GM18505 (cell line): ENCODE measurements around the gene TBCCD1.
"Not testable (repeated sequence)": the region's sequence is repeated elsewhere in the genome, so short reads cannot be mapped to it uniquely, and the experiment has no call there.

Experiments used
- ATAC-seq: cut with Tn5 transposase; IDR thresholded peaks from one replicate; pipeline ENCODE4 v1.9.1; 2021; ENCODE audit not compliant: unreplicated experiment
- POLR2A ChIP-seq: IDR thresholded peaks from 4 replicates; pipeline ENCODE4 v1.6.1; 2011; ENCODE audit warnings: borderline replicate concordance; ENCODE audit not compliant: insufficient read depth, insufficient read length; ENCODE audit errors: extremely low read depth

TBCCD1 gene

GRCh38 chr3:186512570-186513302 is 54.4 kb downstream of the TBCCD1 start:
- ATAC-seq = no peak
- no peak for TF ChIP-seq POLR2A

DNA sequence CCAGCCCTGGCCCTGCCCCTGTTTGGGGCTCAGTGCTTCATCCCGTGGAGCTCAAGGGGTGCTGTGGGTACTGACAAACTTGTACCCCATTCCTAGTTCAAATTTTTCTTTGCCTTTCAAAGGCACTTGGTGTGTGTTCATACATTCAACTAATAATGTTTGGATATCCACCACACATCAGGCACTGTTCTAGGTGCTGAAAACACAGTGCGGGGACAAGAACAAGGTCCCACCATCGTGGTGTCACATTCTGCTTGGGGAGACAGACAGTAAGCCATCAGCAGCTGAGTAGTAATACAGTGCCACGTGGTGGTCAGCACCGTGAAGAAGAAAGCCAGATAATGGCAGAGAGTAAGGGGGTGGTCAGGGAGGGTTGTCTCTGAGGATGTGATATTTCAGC is 55.4 kb downstream of the TBCCD1 start:
- TF ChIP-seq POLR2A = no peak
- ATAC-seq = no peak

- peak; percentile 64 for ATAC-seq
- TF ChIP-seq POLR2A = no peak
Observed at GRCh38 chr3:186511245-186511644, 55.9 kb downstream of the TBCCD1 start.

GRCh38 chr3:186510374-186511079 is 56.6 kb downstream of the TBCCD1 start:
- ATAC-seq = no peak
- peak; percentile 23 for TF ChIP-seq POLR2A

GRCh38 chr3:186509423-186509822 is 57.7 kb downstream of the TBCCD1 start:
- no peak for ATAC-seq
- no peak for TF ChIP-seq POLR2A

GRCh38 chr3:186506857-186507256 is 60.3 kb downstream of the TBCCD1 start:
- TF ChIP-seq POLR2A = no peak
- ATAC-seq = no peak

DNA sequence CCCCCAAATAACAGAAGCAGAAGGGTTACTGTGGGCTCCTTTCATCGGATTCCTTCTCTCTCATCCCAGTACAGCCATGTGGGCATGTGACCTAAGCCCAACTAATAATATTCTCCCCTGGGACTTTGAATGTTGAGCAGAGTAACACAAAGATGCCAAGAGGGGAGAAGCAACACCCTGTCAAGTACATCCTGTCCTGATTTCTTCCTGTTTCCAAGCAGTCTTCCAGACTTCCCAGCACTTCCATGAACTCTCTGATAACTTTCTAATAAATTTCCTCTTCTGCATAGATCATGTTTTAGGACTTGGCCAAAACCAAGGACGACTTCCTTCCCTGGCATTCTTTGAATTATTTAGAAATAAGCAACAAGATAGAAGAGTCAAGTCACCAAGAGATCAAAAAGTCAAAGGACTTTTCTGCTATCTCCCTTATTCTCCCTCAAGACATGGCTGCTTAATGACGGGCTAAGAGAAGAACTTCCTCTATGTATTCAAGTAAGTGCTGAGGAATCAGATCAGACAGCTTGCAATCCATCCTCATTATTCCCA is 60.9 kb downstream of the TBCCD1 start:
- no peak for ATAC-seq
- no peak for TF ChIP-seq POLR2A

DNA sequence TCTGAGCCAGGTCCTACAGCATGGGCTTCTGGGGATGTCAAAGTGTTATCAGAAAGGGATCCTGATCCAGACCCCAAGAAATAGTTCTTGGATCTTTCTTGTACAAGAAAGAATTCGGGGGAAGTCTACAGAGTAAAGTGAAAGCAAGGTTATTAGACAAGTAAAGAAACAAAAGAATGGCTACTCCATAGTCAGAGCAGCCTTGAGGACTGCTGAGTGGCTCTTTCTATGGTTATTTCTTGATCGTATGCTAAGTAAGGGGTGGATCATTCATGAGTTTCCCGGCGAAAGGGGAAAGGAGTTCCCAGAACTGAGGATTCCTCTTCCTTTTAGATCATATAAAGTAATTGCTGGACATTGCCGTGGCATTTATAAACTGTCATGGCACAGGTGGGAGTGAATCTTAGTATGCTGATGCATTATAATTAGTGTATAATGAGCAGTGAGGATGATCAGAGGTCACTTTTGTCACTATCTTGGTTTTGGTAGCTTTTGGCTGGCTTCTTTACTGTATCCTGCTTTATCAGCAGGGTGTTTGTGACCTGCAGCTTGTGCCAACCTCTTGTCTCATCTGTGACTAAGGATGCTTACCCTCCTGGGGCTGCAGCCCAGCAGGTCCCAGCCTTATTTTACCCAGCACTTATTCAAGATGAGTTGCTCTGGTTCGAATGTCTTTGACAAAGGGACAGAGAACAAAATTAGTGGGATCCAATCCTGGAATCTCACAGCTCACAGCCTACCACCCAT is 64.0 kb downstream of the TBCCD1 start:
- no peak for ATAC-seq
- TF ChIP-seq POLR2A = no peak

DNA sequence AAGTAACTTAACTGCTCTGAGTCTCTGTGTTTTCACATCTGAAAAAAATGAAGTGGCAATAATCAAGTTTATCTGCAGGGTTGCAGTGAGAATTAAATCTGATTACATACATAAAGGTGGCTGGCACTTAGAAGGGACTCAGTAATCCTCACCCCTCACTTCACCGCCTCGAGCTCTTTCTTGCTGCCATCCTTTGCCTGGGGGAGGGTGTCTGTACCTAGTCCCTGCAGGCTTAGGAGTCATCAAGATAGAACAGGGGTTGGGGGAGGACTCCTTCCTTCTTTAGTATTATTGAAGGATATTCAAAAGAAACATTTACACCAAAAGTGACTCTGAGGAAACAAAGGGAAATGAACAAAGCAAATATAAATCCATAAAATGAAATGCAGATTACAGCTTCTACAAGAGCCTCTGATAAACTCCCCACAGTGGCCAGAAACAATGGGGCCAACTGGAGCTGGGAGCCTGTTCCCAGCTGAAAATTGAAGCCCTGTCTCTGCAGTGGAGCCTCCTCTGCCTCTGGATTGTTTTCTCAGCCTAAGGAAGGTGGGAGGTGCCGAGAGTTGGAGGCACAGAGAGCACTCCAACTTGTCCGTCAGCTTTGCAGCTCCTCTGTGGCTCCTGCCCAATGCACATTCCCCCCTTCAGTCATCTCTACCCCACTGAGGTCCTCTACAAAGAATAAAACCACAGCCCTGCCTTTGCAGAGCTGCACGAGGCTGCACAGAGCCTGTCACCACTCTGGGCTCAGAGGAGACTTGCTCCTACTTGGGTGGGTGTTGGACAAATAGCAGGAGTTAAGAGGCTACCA is 64.8 kb downstream of the TBCCD1 start:
- no peak for TF ChIP-seq POLR2A
- no peak for ATAC-seq

GRCh38 chr3:186499949-186500348 is 67.2 kb downstream of the TBCCD1 start:
- not testable (repeated sequence) for ATAC-seq

DNA sequence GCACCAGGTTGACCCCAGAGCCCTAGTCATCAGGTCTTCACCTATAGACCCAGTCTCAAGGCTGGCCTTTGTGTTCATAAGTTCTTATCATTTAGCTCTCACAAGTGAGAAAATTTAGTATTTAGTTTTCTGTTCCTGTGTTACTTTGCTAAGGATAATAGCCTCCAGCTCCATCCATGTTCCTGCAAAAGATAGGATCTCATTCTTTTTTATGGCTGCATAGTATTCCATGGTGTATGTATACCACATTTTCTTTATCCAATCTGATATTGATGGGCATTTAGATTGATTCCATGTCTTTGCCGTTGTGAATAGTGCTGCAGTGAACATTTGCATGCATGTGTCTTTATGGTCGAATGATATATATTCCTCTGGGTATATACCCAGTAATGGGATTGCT is 69.1 kb downstream of the TBCCD1 start:
- ATAC-seq = not testable (repeated sequence)

- no peak for TF ChIP-seq POLR2A
- no peak for ATAC-seq
Observed at GRCh38 chr3:186497608-186498007, 69.5 kb downstream of the TBCCD1 start.

DNA sequence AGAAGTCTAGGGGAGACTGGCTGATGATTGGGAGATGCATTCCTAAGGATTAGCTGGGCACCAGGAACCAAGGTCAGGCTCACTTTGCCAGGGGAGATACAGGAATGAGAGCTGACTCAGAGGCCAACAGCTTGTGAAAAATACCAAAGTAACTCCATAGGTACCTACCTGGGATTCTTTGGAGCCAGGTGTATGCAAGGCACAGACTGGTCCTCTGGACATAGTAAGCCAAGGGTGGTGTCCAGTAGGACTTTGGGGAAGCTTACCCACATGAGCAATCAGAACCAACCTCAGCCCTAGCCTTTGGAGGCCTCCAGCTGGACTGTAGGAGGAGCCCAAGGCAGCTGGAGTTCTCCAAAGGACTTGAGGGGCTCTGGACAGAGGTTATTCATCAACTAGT is 70.5 kb downstream of the TBCCD1 start:
- ATAC-seq = no peak
- TF ChIP-seq POLR2A = no peak
